ENCODE data around the gene DPYSL5. TPM values are rescaled to one million over a fixed set of nuclear protein-coding genes. Genes with fewer than 3 reads are reported as not detected.
A peak's percentile ranks its signal among the peaks of the same experiment; 100 is the strongest.

Gene DPYSL5
- total and polyA plus RNA-seq, 9 of the 15 experiments (the other 6 are each of a cell fraction or from before 2014, with no cell fraction given) = 0.06 TPM; not detected in 8

DNA sequence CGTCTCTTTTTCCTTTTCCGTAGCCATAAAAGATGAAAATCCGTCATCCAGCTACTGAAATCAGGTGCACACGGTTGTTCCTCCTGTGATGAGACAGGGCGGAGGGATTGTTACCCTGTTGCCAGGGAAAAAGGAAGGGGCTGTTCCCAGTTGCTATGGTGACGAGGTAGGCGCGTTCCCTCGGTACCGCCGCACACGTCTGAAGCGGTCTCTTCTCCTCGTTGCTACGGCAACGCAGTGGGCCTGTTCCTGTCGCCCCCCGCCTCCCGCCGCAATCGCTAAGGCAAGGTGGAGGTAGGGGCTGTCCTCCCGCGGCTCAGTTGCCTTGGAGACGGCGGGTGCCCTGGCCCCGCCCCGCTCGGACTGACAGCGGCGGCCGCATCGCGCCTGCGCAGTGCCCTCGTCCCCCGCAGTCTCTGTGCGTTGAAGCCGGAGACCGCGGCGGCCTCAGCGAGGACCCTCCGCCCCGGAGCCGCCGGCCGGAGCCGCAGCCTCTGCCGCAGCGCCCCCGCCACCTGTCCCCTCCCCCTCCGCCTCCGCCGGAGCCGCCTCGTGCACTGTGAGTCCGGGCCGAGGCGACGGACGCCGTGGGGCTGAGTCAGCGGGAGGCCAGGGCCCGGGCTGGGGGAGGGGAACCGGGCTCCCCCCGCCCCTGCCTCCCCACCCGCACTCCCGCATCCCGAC, 122.5 kb downstream of the DPYSL5 start, which contains the start of gene MAPRE3 (continued):
- TF ChIP-seq, protein P1, sequence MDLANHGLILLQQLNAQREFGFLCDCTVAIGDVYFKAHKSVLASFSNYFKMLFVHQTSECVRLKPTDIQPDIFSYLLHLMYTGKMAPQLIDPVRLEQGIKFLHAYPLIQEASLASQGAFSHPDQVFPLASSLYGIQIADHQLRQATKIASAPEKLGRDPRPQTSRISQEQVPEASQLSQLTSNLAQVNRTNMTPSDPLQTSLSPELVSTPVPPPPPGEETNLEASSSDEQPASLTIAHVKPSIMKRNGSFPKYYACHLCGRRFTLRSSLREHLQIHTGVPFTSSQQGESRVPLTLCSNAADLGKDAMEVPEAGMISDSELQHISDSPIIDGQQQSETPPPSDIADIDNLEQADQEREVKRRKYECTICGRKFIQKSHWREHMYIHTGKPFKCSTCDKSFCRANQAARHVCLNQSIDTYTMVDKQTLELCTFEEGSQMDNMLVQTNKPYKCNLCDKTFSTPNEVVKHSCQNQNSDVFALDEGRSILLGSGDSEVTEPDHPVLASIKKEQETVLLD (IDR thresholded peaks at IDR 0.05) = 0 out of 2 replicates have a peak, but pooled peaks have one; percentile 21
- TF ChIP-seq ZFX (CRISPR knock-in tag; IDR thresholded peaks at IDR 0.05) (peak; percentile 66; the same call in 1 of the 2 replicates), RFX5 (IDR thresholded peaks at IDR 0.05; ENCODE audit: low read depth, low read length) (peak; percentile 64; the same call in 1 of the 2 replicates)
- TF ChIP-seq, protein P2, sequence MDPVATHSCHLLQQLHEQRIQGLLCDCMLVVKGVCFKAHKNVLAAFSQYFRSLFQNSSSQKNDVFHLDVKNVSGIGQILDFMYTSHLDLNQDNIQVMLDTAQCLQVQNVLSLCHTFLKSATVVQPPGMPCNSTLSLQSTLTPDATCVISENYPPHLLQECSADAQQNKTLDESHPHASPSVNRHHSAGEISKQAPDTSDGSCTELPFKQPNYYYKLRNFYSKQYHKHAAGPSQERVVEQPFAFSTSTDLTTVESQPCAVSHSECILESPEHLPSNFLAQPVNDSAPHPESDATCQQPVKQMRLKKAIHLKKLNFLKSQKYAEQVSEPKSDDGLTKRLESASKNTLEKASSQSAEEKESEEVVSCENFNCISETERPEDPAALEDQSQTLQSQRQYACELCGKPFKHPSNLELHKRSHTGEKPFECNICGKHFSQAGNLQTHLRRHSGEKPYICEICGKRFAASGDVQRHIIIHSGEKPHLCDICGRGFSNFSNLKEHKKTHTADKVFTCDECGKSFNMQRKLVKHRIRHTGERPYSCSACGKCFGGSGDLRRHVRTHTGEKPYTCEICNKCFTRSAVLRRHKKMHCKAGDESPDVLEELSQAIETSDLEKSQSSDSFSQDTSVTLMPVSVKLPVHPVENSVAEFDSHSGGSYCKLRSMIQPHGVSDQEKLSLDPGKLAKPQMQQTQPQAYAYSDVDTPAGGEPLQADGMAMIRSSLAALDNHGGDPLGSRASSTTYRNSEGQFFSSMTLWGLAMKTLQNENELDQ (CRISPR knock-in tag; IDR thresholded peaks at IDR 0.05; ENCODE audit: borderline replicate concordance) = no peak

All from K562 (cell line).